GM18498 (cell line): Measurements from ENCODE around the gene KLK11.

Experiments
- ATAC-seq: cut with Tn5 transposase; IDR thresholded peaks from one replicate; pipeline ENCODE4 v1.9.1; 2021; ENCODE audit warnings: mild to moderate bottlenecking, moderate library complexity; ENCODE audit not compliant: unreplicated experiment

KLK11 gene

GRCh38 chr19:51030631-51031030, 4.2 kb upstream of the KLK11 start:
- ATAC-seq = no peak

GRCh38 chr19:51029718-51030117, 3.3 kb upstream of the KLK11 start:
- ATAC-seq = no peak

- no peak for ATAC-seq
Observed at GRCh38 chr19:51027873-51028272, 1.5 kb upstream of the KLK11 start.

GRCh38 chr19:51027126-51027806, 850 bp upstream of the KLK11 start:
- ATAC-seq = no peak

GRCh38 chr19:51025809-51026553, 435 bp downstream of the KLK11 start:
- ATAC-seq = no peak

- ATAC-seq = no peak
Observed at GRCh38 chr19:51025401-51025800, 1.0 kb downstream of the KLK11 start.

- no peak for ATAC-seq
Observed at GRCh38 chr19:51024924-51025323, 1.5 kb downstream of the KLK11 start.

GRCh38 chr19:51023946-51024345, 2.5 kb downstream of the KLK11 start:
- no peak for ATAC-seq

- no peak for ATAC-seq
Observed at GRCh38 chr19:51022526-51022925, 3.9 kb downstream of the KLK11 start.

- no peak for ATAC-seq
Observed at GRCh38 chr19:51020988-51021651, 5.3 kb downstream of the KLK11 start.

- ATAC-seq = no peak
Observed at GRCh38 chr19:51019544-51019925, 6.9 kb downstream of the KLK11 start, which contains the start of gene KLK10. Gene KLK10 (minus strand): TSS chr19:51019709. CDS start chr19:51019130, 579 bp downstream.

- ATAC-seq = no peak
Observed at GRCh38 chr19:51018745-51019543, 7.5 kb downstream of the KLK11 start.

GRCh38 chr19:51016798-51017683, 9.4 kb downstream of the KLK11 start:
- ATAC-seq = no peak

- no peak for ATAC-seq
Observed at GRCh38 chr19:51015691-51016267, 10.6 kb downstream of the KLK11 start.

- no peak for ATAC-seq
Observed at GRCh38 chr19:51014242-51014641, 12.2 kb downstream of the KLK11 start.

GRCh38 chr19:51012661-51013190, 13.7 kb downstream of the KLK11 start:
- ATAC-seq = no peak

- no peak for ATAC-seq
Observed at GRCh38 chr19:51010066-51010795, 16.2 kb downstream of the KLK11 start.

- ATAC-seq = no peak
Observed at GRCh38 chr19:51009061-51009891, 17.1 kb downstream of the KLK11 start.
